Stimulated activated CD4-positive, alpha-beta T cell treated with anti-CD3 and anti-CD28 coated beads, TNF-alpha, amount 100 ng/mL, for 1 hour (primary cell): ENCODE results near the gene CELA2A.

Source experiments
- DNase-seq, 3 donors: peaks; one replicate each; pipeline ENCODE4 v3.0.0-alpha.2; 2020; ENCODE audit warnings: low read depth in 3 of 3, low spot score in 1 of 3

CELA2A gene

GRCh38 chr1:15456313-15456954 is at the start of gene CELA2A:
Gene CELA2A, plus strand, starts transcription at chr1:15456732. Its CDS starts 22 bp downstream, at chr1:15456754.
- DNase-seq, result no peak

GRCh38 chr1:15407580-15407979 is 49.0 kb upstream of the CELA2A start:
- no peak for DNase-seq

- DNase-seq, result no peak
These were observed 47.6 kb upstream of the CELA2A start for GRCh38 chr1:15408890-15409387.

GRCh38 chr1:15409388-15410222 is 46.9 kb upstream of the CELA2A start, which contains the start of gene EFHD2:
Gene EFHD2, plus strand, starts transcription at chr1:15409888. Its CDS starts 84 bp downstream, at chr1:15409972.
- peak; percentile 65 to 74 (median 66) for DNase-seq

DNA sequence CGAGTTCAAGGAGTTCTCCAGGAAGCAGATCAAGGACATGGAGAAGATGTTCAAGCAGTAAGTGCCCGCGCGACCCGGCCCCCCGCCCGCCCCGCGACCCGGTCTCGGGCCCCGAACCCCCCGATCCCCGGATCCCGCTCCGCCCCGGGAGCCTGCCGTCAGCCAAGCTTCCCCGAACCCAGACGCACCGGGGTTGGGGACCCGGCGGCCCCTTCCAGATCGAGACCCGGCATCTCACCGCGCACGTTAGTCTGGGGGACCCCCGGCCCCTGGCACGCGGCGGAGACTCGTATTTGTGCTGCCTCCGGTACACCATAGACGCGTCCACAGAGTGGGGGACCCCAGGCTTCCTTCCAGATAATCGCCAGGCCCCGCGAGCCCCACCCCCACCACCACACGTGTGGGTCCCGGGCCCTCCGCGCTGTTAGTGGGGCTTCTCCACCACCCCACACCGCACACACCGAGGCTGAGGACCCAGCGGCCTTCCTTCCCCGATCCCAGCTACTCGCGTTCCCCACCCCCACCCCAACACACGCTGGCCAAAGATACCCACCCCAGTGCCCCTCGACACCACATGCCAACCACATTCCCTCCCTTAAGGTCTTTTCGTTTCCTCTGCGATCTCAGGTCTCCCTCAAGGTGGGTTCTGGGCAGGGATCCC is 46.2 kb upstream of the CELA2A start:
- DNase-seq, result no peak

DNA sequence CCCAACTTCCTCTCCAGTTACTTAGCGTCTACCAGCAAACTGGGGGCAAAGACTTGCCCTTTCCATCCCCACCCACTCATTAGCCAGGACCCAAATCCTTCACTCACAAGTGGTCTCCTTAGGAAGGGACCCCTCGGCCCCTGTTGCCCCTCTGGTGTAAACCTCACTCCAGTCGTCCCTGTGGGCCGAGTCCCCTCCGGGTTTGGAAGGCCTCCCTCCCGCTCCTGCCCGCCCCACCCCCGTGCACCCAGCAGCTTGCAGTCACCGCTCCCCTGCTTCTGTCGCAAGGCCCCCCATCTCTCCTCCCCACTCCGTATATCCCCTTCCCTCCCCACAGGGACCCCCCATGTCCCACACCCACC is 45.7 kb upstream of the CELA2A start:
- no peak for DNase-seq

- no peak for DNase-seq
These were observed 44.9 kb upstream of the CELA2A start for GRCh38 chr1:15411593-15412137.

DNA sequence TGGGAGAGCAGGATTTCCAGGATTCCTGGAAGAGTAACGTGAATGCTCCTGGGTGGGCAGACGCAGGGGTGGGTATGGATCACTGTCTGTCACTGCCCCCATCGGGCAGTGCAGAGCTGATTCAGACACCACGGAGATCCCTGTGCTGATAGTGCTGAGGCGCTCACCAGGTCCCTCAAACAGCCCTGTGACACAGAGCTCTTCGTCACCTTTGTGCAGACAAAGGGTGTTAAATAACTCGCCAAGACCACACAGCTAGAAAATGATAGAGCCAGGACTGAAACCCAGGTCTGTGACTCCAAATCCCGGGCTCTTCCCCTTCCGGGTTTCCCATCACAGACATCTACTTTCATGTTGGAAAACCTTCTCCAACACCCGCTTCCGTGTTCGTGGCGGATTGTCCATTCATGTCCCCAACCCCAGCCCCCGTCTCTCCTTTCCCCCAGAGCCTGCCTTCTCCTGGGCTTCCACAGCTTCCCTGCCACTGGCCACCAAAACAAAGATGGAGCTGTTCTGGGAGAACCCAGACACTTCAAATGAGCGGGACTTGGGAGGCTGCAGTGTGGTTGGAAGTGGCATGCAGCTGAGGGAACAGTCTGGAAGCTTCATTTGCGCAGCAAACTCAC is 44.2 kb upstream of the CELA2A start:
- peak in 1 of 3 donors; percentile 21 for DNase-seq

GRCh38 chr1:15412843-15413242 is 43.7 kb upstream of the CELA2A start:
- no peak for DNase-seq

DNA sequence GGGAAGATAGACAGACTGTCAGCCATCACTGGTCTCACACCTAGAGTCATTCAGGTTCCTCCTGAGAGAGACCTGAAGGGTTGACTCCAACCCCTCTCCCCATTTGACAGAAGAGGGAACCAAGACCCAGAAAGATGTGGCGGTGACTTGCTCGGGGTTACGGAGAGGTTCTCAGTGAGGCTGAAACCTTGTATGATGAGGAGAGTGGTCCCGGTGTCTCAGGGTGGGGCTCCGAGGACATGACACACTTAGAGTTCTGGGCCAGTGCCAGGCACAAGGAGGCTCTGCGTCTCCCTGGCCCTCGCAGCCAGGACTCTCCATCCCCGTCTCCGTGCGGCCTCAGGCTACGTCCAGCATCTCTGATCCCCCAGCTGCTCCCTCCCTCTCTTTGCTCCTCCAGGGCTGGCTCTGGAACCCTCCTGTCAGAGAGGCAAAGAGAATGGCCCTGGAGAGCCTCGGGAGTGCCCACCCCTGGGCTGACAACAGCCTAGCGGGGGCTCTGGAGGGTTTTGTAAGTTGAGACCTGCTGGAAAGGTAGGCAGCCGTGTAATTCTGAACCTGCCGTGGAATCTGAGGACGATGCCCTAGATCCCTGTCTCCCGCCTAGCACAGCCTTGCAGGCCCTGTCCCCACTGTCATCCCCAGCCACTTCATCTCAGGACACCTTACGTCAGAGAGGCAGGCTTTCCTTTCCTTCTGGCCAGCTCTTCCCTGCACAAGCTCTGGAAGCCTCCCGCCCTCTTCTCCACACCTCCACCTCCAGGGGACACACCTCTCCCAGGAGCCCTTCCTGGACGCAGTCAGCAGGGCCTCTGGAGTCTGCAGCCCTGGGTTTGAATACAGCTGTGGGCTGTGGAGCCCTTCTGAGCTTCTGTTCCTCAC is 42.7 kb upstream of the CELA2A start:
- DNase-seq, result no peak

DNA sequence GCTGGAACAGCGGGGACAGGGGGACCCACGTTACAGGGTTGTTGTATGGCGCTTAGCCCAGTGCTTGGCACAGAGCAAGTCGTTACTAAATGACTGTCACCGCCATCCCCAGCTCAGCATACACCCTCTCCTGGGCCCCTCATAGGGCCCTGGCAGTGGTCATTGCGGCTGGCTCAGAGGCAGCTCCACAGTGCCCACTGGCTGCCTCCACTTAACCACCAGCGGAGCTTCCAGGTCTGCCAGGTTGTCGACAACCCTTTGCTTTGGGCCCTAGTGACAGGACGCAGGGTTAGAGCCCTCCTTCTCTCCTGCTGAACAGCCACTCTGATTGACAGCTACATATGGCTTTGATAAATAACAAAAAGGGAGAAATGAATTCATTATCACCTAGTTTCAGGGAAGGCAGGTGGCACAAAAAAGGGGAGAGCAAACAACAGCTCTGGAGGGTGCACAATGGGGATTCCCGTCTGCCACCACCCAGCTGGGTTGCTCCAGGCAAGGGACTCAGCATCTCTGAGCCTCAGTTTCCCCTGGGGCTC is 42.0 kb upstream of the CELA2A start:
- no peak for DNase-seq

GRCh38 chr1:15417059-15417934 is 39.2 kb upstream of the CELA2A start:
- peak in 2 of 3 donors; percentile 29 to 36 for DNase-seq

- DNase-seq, result no peak
These were observed 37.6 kb upstream of the CELA2A start for GRCh38 chr1:15418806-15419515.

DNA sequence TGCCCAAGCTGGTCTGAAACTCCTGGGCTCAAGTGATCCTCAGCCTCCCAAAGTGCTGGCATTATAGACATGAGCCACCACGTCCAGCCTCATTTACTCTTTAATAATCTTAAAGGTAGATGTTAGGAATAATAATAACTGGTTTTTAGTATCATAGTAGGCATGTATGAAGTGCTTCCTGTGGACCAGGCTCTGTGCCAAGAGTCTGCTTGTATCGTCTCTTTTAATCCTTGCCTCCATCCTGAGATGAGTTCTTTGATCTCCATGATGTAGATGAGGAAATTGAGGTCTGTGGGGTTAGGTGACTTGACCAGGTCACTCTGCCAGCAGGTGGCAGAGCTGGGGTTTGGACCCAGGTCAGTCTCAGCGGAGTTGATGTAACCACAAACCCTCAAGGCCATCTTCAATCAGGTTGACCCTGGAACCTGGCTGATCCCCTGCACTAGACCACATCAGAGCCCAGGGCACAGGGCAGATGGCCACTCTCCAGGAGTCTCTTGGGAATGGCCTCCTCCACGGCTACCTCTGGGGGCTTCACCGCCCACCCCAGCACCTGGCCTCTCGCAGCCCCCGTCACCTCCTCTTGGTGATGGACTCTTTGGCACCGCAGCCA is 35.6 kb upstream of the CELA2A start:
- DNase-seq, result no peak

DNA sequence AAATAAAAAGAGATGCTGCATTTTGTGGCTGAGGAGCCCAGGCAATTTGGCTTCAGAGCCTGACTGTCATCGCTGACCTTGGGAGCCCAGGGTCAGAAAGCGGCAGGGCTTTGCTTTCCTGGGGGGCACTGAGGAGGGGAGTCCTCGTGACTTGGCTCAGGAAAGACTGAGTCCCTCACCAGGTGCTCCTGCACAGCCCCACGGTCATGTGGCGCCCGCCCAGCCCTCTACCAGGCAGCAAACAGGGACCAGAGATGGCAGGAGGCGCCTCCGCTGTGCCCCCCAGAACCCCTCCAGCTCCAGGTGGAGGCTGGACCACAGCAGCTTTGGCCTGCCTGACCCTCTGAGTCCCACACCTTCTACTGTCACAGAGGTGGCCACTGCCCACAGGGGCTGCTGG is 33.7 kb upstream of the CELA2A start:
- DNase-seq, result no peak

- DNase-seq, result no peak
These were observed 33.0 kb upstream of the CELA2A start for GRCh38 chr1:15423355-15424077.

GRCh38 chr1:15424146-15424667 is 32.3 kb upstream of the CELA2A start:
- no peak for DNase-seq
